Pancreas (tissue), 10 donors: ENCODE data around the gene ROPN1L. TPM values are rescaled to one million over a fixed set of nuclear protein-coding genes. Genes with fewer than 3 reads are reported as not detected.
A peak's percentile ranks its signal among the peaks of the same experiment; 100 is the strongest.

ENCODE experiments used
- ATAC-seq, 4 donors: fragments of 200-7000 bp; cut with Tn5 transposase; one replicate each; pipeline versions ENCODE4 v1.8.0 to v1.9.1; 2020; ENCODE audit warnings: mild to moderate bottlenecking in 4 of 4, moderate library complexity in 4 of 4
- DNase-seq, 6 donors: peaks; one replicate each; pipeline ENCODE4 v3.0.0-alpha.2; 2020
- FAIRE-seq: peaks from 2 replicates; lab custom pipeline; 2012; peaks lifted over from hg19 to GRCh38; lab: Jason Lieb, UNC
- H3K27ac ChIP-seq, 4 donors: fragments of 200-600 bp; sonication (generic); 1 replicate in 3 of 4; 2 replicates in 1 of 4; pipeline versions ENCODE4 v1.5.0 to v1.8.0; 2020
- H3K27me3 ChIP-seq, 4 donors: fragments of 200-600 bp; one replicate each; pipeline ENCODE4 v1.8.0; 2021
- H3K36me3 ChIP-seq, 3 donors: fragments of 200-600 bp; sonication (generic) in 1 of 3; one replicate each; pipeline versions ENCODE4 v1.5.0 to v1.8.0; 2020 to 2021
- H3K4me1 ChIP-seq, 3 donors: fragments of 200-600 bp; one replicate each; pipeline ENCODE4 v1.8.0; 2021
- H3K4me3 ChIP-seq, 4 donors: fragments of 200-600 bp; sonication (generic) in 2 of 4; one replicate each; pipeline versions ENCODE4 v1.5.0 to v1.8.0; 2020 to 2021
- H3K9me3 ChIP-seq, 4 donors: fragments of 200-600 bp; one replicate each; pipeline ENCODE4 v1.8.0; 2021
- CTCF ChIP-seq, 4 donors: fragments of 200-600 bp; sonication (generic) in 3 of 4; IDR thresholded peaks; one replicate each; pipeline versions ENCODE4 v1.5.0 to v1.8.0; 2021; ENCODE audit warnings: antibody characterized with exemption in 4 of 4
- WGBS, 2 donors: extraction: QIAGEN DNeasy Blood & Tissue Kit; methylation state at CpG; one replicate each; pipeline ENCODE4 v1.1.7; 2013; 5-methylcytosine and 5-hydroxymethylcytosine counted together
- intact Hi-C, 3 donors: fragments of 100-400 bp; cut with DNase I; formaldehyde crosslinking; loops; one replicate each; pipeline versions ENCODE4 v1.11.1 to v1.14.2; 2022
- polyA plus RNA-seq, 2 donors: library from polyadenylated mRNA; stranded (reverse); fragments of 200-250 nt; gene quantifications; one replicate each; pipeline ENCODE4 v1.2.3, GENCODE V29; 2013
- total RNA-seq, 6 donors: library from RNA; stranded (reverse); fragmentation: NEBNext Ultra II Directional in 4 of 6; extraction: Animal tissue kit (Norgen Biotek cat#: 25700) in 4 of 6; gene quantifications; one replicate each; pipeline versions ENCODE4 v1.2.1 to v1.2.4, GENCODE V29; 2021 to 2023
- donor health status: healthy with polysubstance abuse.
- donor health status: DM: no; HTN: no; CAD: no; lungs with moderate emphysema.
- donor health status: DM: no; HTN: no; CAD: no.
- donor health status: control.
- donor health status: control.
- donor health status: Bipolar disorder and iron deficiency.
- donor health status: DM: yes; HTN: yes; CAD: no.
- donor health status: DM: no; HTN: no; CAD: no.
- donor health status: DM: no; HTN: no; CAD: no.
- donor health status: DM: yes; HTN: yes; CAD: no.

ROPN1L gene
- total and polyA plus RNA-seq, 8 donors = 0.18 to 1.9 (median 0.60) TPM

- Histone ChIP-seq H3K36me3 (no peaks in the 10 kb centered on the region), H3K4me1 (no peaks in the 10 kb centered on the region), H3K4me3 (no peak overlapping the region), H3K9me3 (no peaks in the 10 kb centered on the region), H3K27me3 (no peaks in the 10 kb centered on the region), H3K27ac (no peak overlapping the region)
- WGBS, 2 donors = 76 to 80% methylated on average over 6 of the region's 6 CpGs
- intact Hi-C loops = no loop called here
- FAIRE-seq = no peak
- ATAC-seq = no peak
- TF ChIP-seq CTCF (IDR thresholded peaks at IDR 0.05) = no peak
- no peak for DNase-seq
Observed at GRCh38 chr5:10477943-10478342, 36.3 kb downstream of the ROPN1L start.

GRCh38 chr5:10478436-10478835 lies 36.8 kb downstream of the ROPN1L start:
- Histone ChIP-seq H3K4me3 (no peak overlapping the region), H3K4me1 (no peaks in the 10 kb centered on the region), H3K27me3 (no peaks in the 10 kb centered on the region), H3K36me3 (no peaks in the 10 kb centered on the region), H3K9me3 (no peaks in the 10 kb centered on the region), H3K27ac (no peak overlapping the region)
- TF ChIP-seq CTCF (IDR thresholded peaks at IDR 0.05) = no peak
- WGBS, 2 donors = 57 to 62% methylated on average over 5 of the region's 5 CpGs
- DNase-seq (no peak), FAIRE-seq (no peak), ATAC-seq (no peak)
- intact Hi-C loops = no loop called here

- H3K36me3 ChIP-seq = no peaks in the 10 kb centered on the region
- no peak for DNase-seq
- intact Hi-C loops = no loop called here
- no peaks in the 10 kb centered on the region for H3K27me3 ChIP-seq
- no peaks in the 10 kb centered on the region for H3K4me1 ChIP-seq
- ATAC-seq = peak in 1 of 4 donors; percentile 21
- 60 to 73% methylated on average over 11 of the region's 11 CpGs for WGBS, 2 donors
- H3K9me3 ChIP-seq = no peaks in the 10 kb centered on the region
- no peak overlapping the region for H3K4me3 ChIP-seq
- H3K27ac ChIP-seq = no peak overlapping the region
- FAIRE-seq = no peak
- TF ChIP-seq CTCF (IDR thresholded peaks at IDR 0.05) = no peak
Observed at GRCh38 chr5:10479154-10479721, 37.6 kb downstream of the ROPN1L start.

GRCh38 chr5:10480237-10480985 lies 38.7 kb downstream of the ROPN1L start:
- no peak for ATAC-seq
- TF ChIP-seq CTCF (IDR thresholded peaks at IDR 0.05) = no peak
- H3K4me3 ChIP-seq = no peak overlapping the region
- intact Hi-C loops = no loop called here
- H3K9me3 ChIP-seq = no peaks in the 10 kb centered on the region
- no peaks in the 10 kb centered on the region for H3K36me3 ChIP-seq
- FAIRE-seq = no peak
- no peaks in the 10 kb centered on the region for H3K4me1 ChIP-seq
- DNase-seq = no peak
- no peaks in the 10 kb centered on the region for H3K27me3 ChIP-seq
- 67 to 80% methylated on average over 12 of the region's 12 CpGs for WGBS, 2 donors
- no peak overlapping the region for H3K27ac ChIP-seq
